GM12891 (cell line): ENCODE data around the gene RPL10.

ENCODE experiments used
- DNase-seq: peaks from one replicate; pipeline ENCODE4 v3.0.0; 2011; ENCODE audit warnings: low spot score; ENCODE audit not compliant: insufficient read length
- FAIRE-seq: peaks from 2 replicates; lab custom pipeline; 2011; peaks lifted over from hg19 to GRCh38; lab: Jason Lieb, UNC
- PAX5 ChIP-seq: IDR thresholded peaks from 2 replicates; pipeline ENCODE4 v1.6.1; 2011; ENCODE audit warnings: low read length, moderate library complexity, mild to moderate bottlenecking; ENCODE audit not compliant: insufficient read depth, severe bottlenecking
- POLR2A ChIP-seq: IDR thresholded peaks from 2 replicates; pipeline ENCODE4 v1.6.1; 2011; ENCODE audit warnings: low read depth, low read length, control low read depth
- POLR2AphosphoS5 ChIP-seq: IDR thresholded peaks from 2 replicates; pipeline ENCODE4 v1.6.1; 2011; ENCODE audit warnings: low read depth, low read length, control low read depth
- POU2F2 ChIP-seq: IDR thresholded peaks from 2 replicates; pipeline ENCODE4 v1.6.1; 2011; ENCODE audit warnings: low read depth, mild to moderate bottlenecking, control low read depth, low read length, moderate library complexity
- SPI1 ChIP-seq: IDR thresholded peaks from 2 replicates; pipeline ENCODE4 v1.6.1; 2011; ENCODE audit warnings: low read depth, low read length, control low read depth
- TAF1 ChIP-seq: IDR thresholded peaks from 2 replicates; pipeline ENCODE4 v1.6.1; 2011; ENCODE audit warnings: low read depth, low read length, control low read depth

The RPL10 gene

GRCh38 chrX:154429711-154430110 is 31.5 kb downstream of the RPL10 start:
- FAIRE-seq (no peak), DNase-seq (no peak)
- TF ChIP-seq SPI1 (no peak), TAF1 (no peak), POU2F2 (no peak), POLR2A (no peak), PAX5 (no peak), POLR2AphosphoS5 (no peak)

- TF ChIP-seq POLR2AphosphoS5, result no peak
- TF ChIP-seq POLR2A, result no peak
- no peak for TF ChIP-seq TAF1
- TF ChIP-seq PAX5, result no peak
- no peak for TF ChIP-seq POU2F2
- DNase-seq, result no peak
- no peak for FAIRE-seq
Measured at GRCh38 chrX:154430479-154430878, 32.3 kb downstream of the RPL10 start.

GRCh38 chrX:154430916-154431315 is 32.7 kb downstream of the RPL10 start:
- DNase-seq, result no peak
- TF ChIP-seq POU2F2 (no peak), POLR2AphosphoS5 (no peak), SPI1 (no peak)
- no peak for FAIRE-seq

GRCh38 chrX:154431341-154431740 is 33.2 kb downstream of the RPL10 start:
- FAIRE-seq (no peak), DNase-seq (no peak)
- TF ChIP-seq POLR2AphosphoS5 (no peak), POU2F2 (no peak), PAX5 (no peak), TAF1 (no peak), SPI1 (no peak), POLR2A (no peak)

GRCh38 chrX:154432210-154432609 is 34.0 kb downstream of the RPL10 start:
- TF ChIP-seq PAX5 (no peak), POLR2AphosphoS5 (no peak), SPI1 (no peak), POLR2A (no peak), TAF1 (no peak), POU2F2 (no peak)
- DNase-seq, result no peak
- no peak for FAIRE-seq

GRCh38 chrX:154433605-154434004 is 35.4 kb downstream of the RPL10 start:
- DNase-seq (no peak), FAIRE-seq (no peak)
- TF ChIP-seq POU2F2 (no peak), SPI1 (no peak), POLR2AphosphoS5 (no peak), PAX5 (no peak)

GRCh38 chrX:154434394-154435168 is 36.4 kb downstream of the RPL10 start:
- DNase-seq (no peak), FAIRE-seq (no peak)

GRCh38 chrX:154435171-154435733 is 37.1 kb downstream of the RPL10 start:
- DNase-seq, result no peak
- FAIRE-seq, result no peak
- no peak for TF ChIP-seq SPI1
- no peak for TF ChIP-seq POLR2AphosphoS5
- TF ChIP-seq TAF1, result no peak
- no peak for TF ChIP-seq PAX5
- TF ChIP-seq POLR2A, result no peak
- no peak for TF ChIP-seq POU2F2

More at GRCh38 chrX:154434394-154435168, 36.4 kb downstream of the RPL10 start:
- no peak for TF ChIP-seq POU2F2
- no peak for TF ChIP-seq PAX5
- no peak for TF ChIP-seq POLR2AphosphoS5
- no peak for TF ChIP-seq TAF1
- TF ChIP-seq POLR2A, result no peak
- no peak for TF ChIP-seq SPI1

- FAIRE-seq, result no peak
- peak; percentile 75 for DNase-seq
- TF ChIP-seq POU2F2 (no peak), POLR2A (no peak), PAX5 (no peak), POLR2AphosphoS5 (no peak), TAF1 (no peak), SPI1 (no peak)
Measured at GRCh38 chrX:154436374-154436982, 38.3 kb downstream of the RPL10 start.

- FAIRE-seq, result peak; percentile 61
- TF ChIP-seq POU2F2, result no peak
- TF ChIP-seq TAF1, result 0 out of 2 replicates have a peak, but pooled peaks have one; percentile 42
- DNase-seq, result no peak
Measured at GRCh38 chrX:154436983-154437752, 39.0 kb downstream of the RPL10 start, which contains the start of gene GDI1. TSS of gene GDI1 (plus strand) at chrX:154437154. CDS start at chrX:154437255, 101 bp downstream.
